ENCODE measurements around the gene CUEDC2. TPM values are rescaled to one million over a fixed set of nuclear protein-coding genes. Genes with fewer than 3 reads are reported as not detected.

Gene CUEDC2
- total RNA-seq, 1 donor from 2014 or later, result 29.7 TPM

- Histone ChIP-seq H3K4me3 (ENCODE audit: low read depth, low read length) (peak within 1 kb of the TSS; percentile 89), H3K27me3 (ENCODE audit: control insufficient read depth, insufficient read depth, low read length) (peaks cover 4% of the 10 kb centered on the region), H3K36me3 (ENCODE audit: control insufficient read depth, insufficient read depth, low read length) (peaks cover 7% of the 10 kb centered on the region)
- FAIRE-seq (no peak), DNase-seq (ENCODE audit: low read depth) (no peak)
- TF ChIP-seq, protein P1, sequence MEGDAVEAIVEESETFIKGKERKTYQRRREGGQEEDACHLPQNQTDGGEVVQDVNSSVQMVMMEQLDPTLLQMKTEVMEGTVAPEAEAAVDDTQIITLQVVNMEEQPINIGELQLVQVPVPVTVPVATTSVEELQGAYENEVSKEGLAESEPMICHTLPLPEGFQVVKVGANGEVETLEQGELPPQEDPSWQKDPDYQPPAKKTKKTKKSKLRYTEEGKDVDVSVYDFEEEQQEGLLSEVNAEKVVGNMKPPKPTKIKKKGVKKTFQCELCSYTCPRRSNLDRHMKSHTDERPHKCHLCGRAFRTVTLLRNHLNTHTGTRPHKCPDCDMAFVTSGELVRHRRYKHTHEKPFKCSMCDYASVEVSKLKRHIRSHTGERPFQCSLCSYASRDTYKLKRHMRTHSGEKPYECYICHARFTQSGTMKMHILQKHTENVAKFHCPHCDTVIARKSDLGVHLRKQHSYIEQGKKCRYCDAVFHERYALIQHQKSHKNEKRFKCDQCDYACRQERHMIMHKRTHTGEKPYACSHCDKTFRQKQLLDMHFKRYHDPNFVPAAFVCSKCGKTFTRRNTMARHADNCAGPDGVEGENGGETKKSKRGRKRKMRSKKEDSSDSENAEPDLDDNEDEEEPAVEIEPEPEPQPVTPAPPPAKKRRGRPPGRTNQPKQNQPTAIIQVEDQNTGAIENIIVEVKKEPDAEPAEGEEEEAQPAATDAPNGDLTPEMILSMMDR (IDR thresholded peaks at IDR 0.05; ENCODE audit: insufficient read depth, low read length, severe bottlenecking), result no peak
These were observed 13.6 kb downstream of the CUEDC2 start, which contains the start of gene PSD for GRCh38 chr10:102418622-102419268. Gene PSD (minus strand): TSS chr10:102418785. CDS start chr10:102417038, 1,747 bp downstream.

DNA sequence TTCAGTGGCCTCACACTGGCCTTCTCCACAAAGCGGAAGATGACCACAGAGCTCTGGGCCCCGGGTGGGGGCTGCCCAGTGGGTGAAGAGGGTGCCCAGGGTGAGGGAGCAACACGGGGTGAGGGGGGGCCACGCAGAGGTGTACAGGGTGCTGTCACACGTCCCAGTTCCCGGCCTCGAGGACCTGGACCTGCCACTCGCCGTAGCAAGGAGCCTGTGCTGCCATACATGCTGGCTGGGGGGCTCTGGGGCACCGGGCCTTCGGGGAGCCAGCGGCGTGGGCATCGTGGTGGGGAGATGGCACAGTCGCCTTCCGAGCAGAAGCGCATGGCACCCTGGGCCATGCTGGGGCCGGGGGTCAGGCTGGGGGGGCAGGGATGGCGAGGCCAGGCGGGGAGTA lies 15.7 kb downstream of the CUEDC2 start:
- Histone ChIP-seq H3K27me3 (ENCODE audit: control insufficient read depth, insufficient read depth, low read length) (peaks cover 10% of the 10 kb centered on the region), H3K36me3 (ENCODE audit: control insufficient read depth, insufficient read depth, low read length) (no peaks in the 10 kb centered on the region), H3K4me3 (ENCODE audit: low read depth, low read length) (no peak overlapping the region)
- TF ChIP-seq, protein P1 (IDR thresholded peaks at IDR 0.05; ENCODE audit: insufficient read depth, low read length, severe bottlenecking), result no peak
- no peak for DNase-seq (ENCODE audit: low read depth)
- FAIRE-seq, result no peak

- Histone ChIP-seq H3K4me3 (ENCODE audit: low read depth, low read length) (no peak overlapping the region), H3K27me3 (ENCODE audit: control insufficient read depth, insufficient read depth, low read length) (peaks cover 13% of the 10 kb centered on the region), H3K36me3 (ENCODE audit: control insufficient read depth, insufficient read depth, low read length) (no peaks in the 10 kb centered on the region)
- TF ChIP-seq, protein P1 (IDR thresholded peaks at IDR 0.05; ENCODE audit: insufficient read depth, low read length, severe bottlenecking), result no peak
- no peak for DNase-seq (ENCODE audit: low read depth)
- FAIRE-seq, result no peak
These were observed 16.1 kb downstream of the CUEDC2 start for GRCh38 chr10:102416283-102416682.

GRCh38 chr10:102414749-102415148 lies 17.6 kb downstream of the CUEDC2 start:
- peaks cover 28% of the 10 kb centered on the region for H3K27me3 ChIP-seq (ENCODE audit: control insufficient read depth, insufficient read depth, low read length)
- DNase-seq (ENCODE audit: low read depth) (no peak), FAIRE-seq (no peak)
- H3K36me3 ChIP-seq (ENCODE audit: control insufficient read depth, insufficient read depth, low read length), result no peaks in the 10 kb centered on the region
- no peak overlapping the region for H3K4me3 ChIP-seq (ENCODE audit: low read depth, low read length)
- TF ChIP-seq, protein P1 (IDR thresholded peaks at IDR 0.05; ENCODE audit: insufficient read depth, low read length, severe bottlenecking), result no peak

- Histone ChIP-seq H3K36me3 (ENCODE audit: control insufficient read depth, insufficient read depth, low read length) (no peaks in the 10 kb centered on the region), H3K4me3 (ENCODE audit: low read depth, low read length) (no peak overlapping the region), H3K27me3 (ENCODE audit: control insufficient read depth, insufficient read depth, low read length) (peaks cover 33% of the 10 kb centered on the region)
- no peak for DNase-seq (ENCODE audit: low read depth)
- TF ChIP-seq, protein P1 (IDR thresholded peaks at IDR 0.05; ENCODE audit: insufficient read depth, low read length, severe bottlenecking), result no peak
- FAIRE-seq, result no peak
These were observed 18.4 kb downstream of the CUEDC2 start for GRCh38 chr10:102413806-102414561.

All from bronchial epithelial cell (primary cell).